Measurements from ENCODE around the gene IMPDH2.

- TF ChIP-seq POLR2AphosphoS5 (IDR thresholded peaks at IDR 0.05; ENCODE audit: low read length) (no peak), POLR2A (IDR thresholded peaks at IDR 0.05; ENCODE audit: low read depth, low read length) (no peak), BMI1 (IDR thresholded peaks at IDR 0.05; ENCODE audit: borderline replicate concordance) (no peak), CTCF (IDR thresholded peaks at IDR 0.05 in 2 of 3, conservative IDR thresholded peaks at IDR 0.05 in 1 of 3; ENCODE audit: control insufficient read depth in 2 of 3, extremely low read depth in 1 of 3, insufficient read depth in 1 of 3, low read depth in 3 of 3, low read length in 3 of 3) (no peak), EED (IDR thresholded peaks at IDR 0.05; ENCODE audit: low read depth) (no peak), CREM (IDR thresholded peaks at IDR 0.05; ENCODE audit: low read depth) (no peak), RBBP5 (conservative IDR thresholded peaks at IDR 0.05) (no peak)
- TF ChIP-seq, protein P1, sequence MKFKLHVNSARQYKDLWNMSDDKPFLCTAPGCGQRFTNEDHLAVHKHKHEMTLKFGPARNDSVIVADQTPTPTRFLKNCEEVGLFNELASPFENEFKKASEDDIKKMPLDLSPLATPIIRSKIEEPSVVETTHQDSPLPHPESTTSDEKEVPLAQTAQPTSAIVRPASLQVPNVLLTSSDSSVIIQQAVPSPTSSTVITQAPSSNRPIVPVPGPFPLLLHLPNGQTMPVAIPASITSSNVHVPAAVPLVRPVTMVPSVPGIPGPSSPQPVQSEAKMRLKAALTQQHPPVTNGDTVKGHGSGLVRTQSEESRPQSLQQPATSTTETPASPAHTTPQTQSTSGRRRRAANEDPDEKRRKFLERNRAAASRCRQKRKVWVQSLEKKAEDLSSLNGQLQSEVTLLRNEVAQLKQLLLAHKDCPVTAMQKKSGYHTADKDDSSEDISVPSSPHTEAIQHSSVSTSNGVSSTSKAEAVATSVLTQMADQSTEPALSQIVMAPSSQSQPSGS (IDR thresholded peaks at IDR 0.05; ENCODE audit: low read length) = no peak
- TF ChIP-seq, protein P2, sequence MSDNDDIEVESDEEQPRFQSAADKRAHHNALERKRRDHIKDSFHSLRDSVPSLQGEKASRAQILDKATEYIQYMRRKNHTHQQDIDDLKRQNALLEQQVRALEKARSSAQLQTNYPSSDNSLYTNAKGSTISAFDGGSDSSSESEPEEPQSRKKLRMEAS (IDR thresholded peaks at IDR 0.05; ENCODE audit: low read depth, low read length) = no peak
Observed at GRCh38 chr3:48996640-48997039, 32.6 kb downstream of the IMPDH2 start.

Data from GM12878 (cell line).